Eye (tissue), 1 donor: ENCODE results near the gene CDC16.
"Not testable (repeated sequence)": the region's sequence is repeated elsewhere in the genome, so short reads cannot be mapped to it uniquely, and the experiment has no call there.

Source experiments
- DNase-seq: peaks from one replicate; pipeline ENCODE4 v3.0.0-alpha.2; 2015

Gene CDC16

GRCh38 chr13:114234645-114235421 lies at the start of gene CDC16:
Gene CDC16 (plus strand): TSS chr13:114234897. CDS start chr13:114235085, 188 bp downstream.
- peak; percentile 96 for DNase-seq

- DNase-seq = no peak
These were observed 49.3 kb upstream of the CDC16 start for GRCh38 chr13:114185182-114185971.

GRCh38 chr13:114194853-114195252 lies 39.8 kb upstream of the CDC16 start:
- DNase-seq = no peak

- DNase-seq = no peak
These were observed 38.1 kb upstream of the CDC16 start for GRCh38 chr13:114196629-114197028.

- DNase-seq = no peak
These were observed 36.1 kb upstream of the CDC16 start for GRCh38 chr13:114198556-114198955.

GRCh38 chr13:114199526-114199925 lies 35.2 kb upstream of the CDC16 start:
- not testable (repeated sequence) for DNase-seq

- no peak for DNase-seq
These were observed 34.7 kb upstream of the CDC16 start for GRCh38 chr13:114199954-114200353.

GRCh38 chr13:114200399-114200911 lies 34.2 kb upstream of the CDC16 start:
- peak; percentile 55 for DNase-seq

- no peak for DNase-seq
These were observed 32.1 kb upstream of the CDC16 start for GRCh38 chr13:114202581-114202980.

- DNase-seq = no peak
These were observed 31.2 kb upstream of the CDC16 start for GRCh38 chr13:114203536-114203935.

- DNase-seq = no peak
These were observed 29.8 kb upstream of the CDC16 start for GRCh38 chr13:114204894-114205293.

GRCh38 chr13:114208134-114208533 lies 26.6 kb upstream of the CDC16 start:
- no peak for DNase-seq

GRCh38 chr13:114211446-114212157 lies 23.1 kb upstream of the CDC16 start:
- no peak for DNase-seq

- DNase-seq = no peak
These were observed 22.6 kb upstream of the CDC16 start for GRCh38 chr13:114212158-114212495.

GRCh38 chr13:114213980-114214379 lies 20.7 kb upstream of the CDC16 start:
- no peak for DNase-seq

- no peak for DNase-seq
These were observed 15.3 kb upstream of the CDC16 start for GRCh38 chr13:114219392-114219791.

GRCh38 chr13:114222461-114222968 lies 12.2 kb upstream of the CDC16 start:
- peak; percentile 9 for DNase-seq

- DNase-seq = no peak
These were observed 10.5 kb upstream of the CDC16 start for GRCh38 chr13:114224201-114224600.

- no peak for DNase-seq
These were observed 9.1 kb upstream of the CDC16 start for GRCh38 chr13:114225610-114226009.

- DNase-seq = peak; percentile 17
These were observed 8.6 kb upstream of the CDC16 start for GRCh38 chr13:114226088-114226487.

- peak; percentile 95 for DNase-seq
These were observed 7.9 kb upstream of the CDC16 start for GRCh38 chr13:114226699-114227323.

- no peak for DNase-seq
These were observed 7.2 kb upstream of the CDC16 start for GRCh38 chr13:114227528-114227927.

GRCh38 chr13:114228176-114228575 lies 6.5 kb upstream of the CDC16 start:
- DNase-seq = no peak
